HG02884 (cell line): ENCODE measurements around the gene TEK.
"Not testable (repeated sequence)": the region's sequence is repeated elsewhere in the genome, so short reads cannot be mapped to it uniquely, and the experiment has no call there.

Experiments used
- ATAC-seq: cut with Tn5 transposase; IDR thresholded peaks from one replicate; pipeline ENCODE4 v1.9.1; 2021; ENCODE audit warnings: mild to moderate bottlenecking, moderate library complexity; ENCODE audit not compliant: unreplicated experiment

The TEK gene

DNA sequence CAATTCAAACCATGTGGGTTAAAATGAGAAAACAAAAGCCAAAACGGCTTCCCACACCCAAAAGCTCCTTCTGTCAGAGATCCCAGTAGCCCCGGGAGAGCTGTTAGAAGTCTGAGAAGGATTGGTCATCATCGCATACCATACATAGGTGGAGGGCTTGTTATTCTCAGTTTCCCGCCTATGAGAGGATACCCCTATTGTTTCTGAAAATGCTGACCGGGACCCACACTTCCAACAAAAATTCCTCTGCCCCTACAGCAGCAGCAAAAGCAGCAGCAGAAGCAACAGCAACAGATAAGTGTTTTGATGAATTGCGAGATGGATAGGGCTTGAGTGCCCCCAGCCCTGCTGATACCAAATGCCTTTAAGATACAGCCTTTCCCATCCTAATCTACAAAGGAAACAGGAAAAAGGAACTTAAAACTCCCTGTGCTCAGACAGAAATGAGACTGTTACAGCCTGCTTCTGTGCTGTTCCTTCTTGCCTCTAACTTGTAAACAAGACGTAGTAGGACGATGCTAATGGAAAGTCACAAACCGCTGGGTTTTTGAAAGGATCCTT, at the start of gene TEK:
TSS of gene TEK (plus strand) at position 245 of the 561 bp plus-strand sequence. CDS start 366 bp downstream, outside the sequence.
- ATAC-seq: no peak

DNA sequence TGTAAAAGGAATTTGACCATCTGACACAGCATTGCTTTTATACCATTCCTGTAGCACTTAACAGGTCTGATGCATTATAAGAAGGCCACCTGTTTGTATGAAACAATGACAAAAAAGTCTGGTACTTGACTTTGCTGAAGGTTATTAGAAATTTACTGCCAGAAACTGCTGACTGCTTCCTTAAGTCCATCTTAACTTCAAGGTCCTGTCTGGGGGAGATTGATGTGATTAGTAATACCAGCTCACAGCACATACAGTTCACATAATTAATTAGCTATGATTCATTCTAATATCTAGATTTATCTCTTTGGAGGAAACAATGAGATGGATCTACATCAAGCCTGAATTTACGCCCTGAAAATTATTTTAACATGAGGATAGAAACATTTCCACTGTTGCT, 49.6 kb upstream of the TEK start:
- ATAC-seq: no peak

GRCh38 chr9:27059907-27060306, 49.1 kb upstream of the TEK start:
- no peak for ATAC-seq

DNA sequence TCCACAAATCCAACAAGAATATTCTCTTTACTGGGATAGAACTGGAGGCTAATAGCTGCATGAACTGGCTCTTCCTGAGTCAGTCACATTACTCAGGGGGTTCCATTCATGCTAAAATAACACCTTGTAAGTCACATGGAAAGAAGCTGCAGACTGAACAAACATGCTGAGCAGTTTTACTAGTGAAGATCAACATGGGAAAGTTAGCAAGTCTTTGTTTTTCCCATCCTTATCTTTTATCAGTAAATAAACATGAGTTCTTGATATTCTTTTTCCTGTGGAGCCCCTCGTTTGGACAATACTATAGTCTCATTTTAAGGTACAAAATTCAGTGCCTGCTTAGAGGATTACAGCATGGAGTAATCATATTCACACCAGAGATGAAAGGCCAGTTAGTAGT, 43.7 kb upstream of the TEK start:
- no peak for ATAC-seq

DNA sequence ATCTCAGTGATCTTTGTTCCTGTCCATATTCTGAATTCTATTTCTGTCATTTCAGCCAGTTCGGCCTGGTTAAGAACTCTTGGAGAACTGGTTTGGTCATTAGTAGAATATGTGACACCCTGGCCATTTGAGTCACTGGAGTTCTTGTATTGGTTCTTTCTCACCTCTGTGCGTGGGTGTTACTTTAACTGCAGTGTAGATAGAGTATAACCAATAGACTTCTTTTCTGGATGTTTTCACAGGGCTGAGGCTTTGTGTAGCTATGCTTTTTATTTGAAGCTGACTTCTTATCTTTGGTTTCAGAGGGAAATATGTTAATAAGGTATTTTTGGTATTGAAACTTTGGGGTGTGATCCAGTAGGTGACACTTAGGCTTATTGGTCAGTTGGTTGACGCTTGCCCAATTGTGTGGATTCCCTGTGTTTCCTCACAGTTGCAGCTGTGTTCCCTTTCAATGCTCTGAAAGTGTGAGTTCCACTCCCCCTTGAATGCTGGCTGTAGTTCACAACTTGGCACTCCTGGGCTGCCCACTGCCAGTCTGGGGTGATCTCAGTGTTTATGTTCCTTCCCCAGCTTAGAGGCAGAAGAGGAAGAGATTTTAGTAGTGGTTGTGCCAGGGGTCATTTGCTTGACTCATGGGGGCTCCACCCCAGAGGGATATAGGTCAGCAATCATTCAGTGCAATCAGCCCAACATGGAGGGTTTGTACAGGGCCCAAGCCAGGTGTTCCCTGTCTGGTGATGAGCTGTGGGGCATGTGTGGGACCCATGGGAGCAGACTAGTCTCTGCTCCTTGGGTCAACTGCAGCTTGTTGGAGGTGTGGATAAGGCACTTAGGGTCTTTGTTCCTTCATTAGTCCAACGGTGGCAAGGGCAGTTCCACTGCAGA, 34.9 kb upstream of the TEK start:
- no peak for ATAC-seq

- ATAC-seq: no peak
Measured at GRCh38 chr9:27078685-27079084, 30.3 kb upstream of the TEK start.

GRCh38 chr9:27085456-27085855, 23.6 kb upstream of the TEK start:
- ATAC-seq: no peak

DNA sequence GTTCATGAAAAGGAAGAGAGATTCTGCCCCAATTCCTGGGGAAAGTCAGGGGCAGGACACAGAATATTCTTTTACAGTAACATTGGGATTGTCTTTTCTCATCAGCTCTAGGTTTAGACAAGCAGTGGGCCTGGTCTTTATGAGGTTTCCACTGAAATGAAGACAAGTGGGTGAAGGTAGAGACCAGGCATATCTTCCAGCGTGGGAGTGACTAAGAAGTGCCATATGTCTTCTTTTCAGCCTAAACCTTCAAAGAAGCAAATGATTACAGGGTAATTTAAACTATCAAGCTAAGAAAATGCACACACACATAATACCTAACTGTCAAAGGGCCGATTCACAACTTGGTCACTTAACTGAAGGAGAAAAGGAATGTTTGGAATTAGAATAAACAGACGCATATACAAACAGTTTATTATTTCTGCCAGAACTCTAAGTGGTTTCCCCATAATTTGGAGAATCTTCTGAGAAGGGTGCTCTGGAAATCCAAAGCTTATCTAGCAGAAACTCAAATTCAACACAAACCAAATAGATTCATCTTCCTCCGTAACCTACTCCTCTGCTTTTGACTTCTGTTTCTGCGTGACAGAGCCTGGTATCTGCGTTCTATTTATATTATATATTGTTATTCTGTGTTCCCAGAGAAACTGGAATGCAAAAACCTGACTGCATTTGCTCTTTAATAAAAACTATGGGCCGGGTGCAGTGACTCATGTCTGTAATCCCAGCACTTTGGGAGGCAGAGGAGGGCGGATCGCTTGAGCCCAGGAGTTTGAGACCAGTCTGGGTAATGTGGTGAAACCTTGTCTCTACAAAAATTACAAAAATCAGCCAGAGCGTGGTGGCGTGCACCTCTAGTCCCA, 22.0 kb upstream of the TEK start:
- no peak for ATAC-seq

- no peak for ATAC-seq
Measured at GRCh38 chr9:27088981-27089380, 20.0 kb upstream of the TEK start.

GRCh38 chr9:27089706-27090105, 19.3 kb upstream of the TEK start:
- ATAC-seq: no peak

GRCh38 chr9:27090231-27090630, 18.8 kb upstream of the TEK start:
- no peak for ATAC-seq

GRCh38 chr9:27090711-27091110, 18.3 kb upstream of the TEK start:
- no peak for ATAC-seq

DNA sequence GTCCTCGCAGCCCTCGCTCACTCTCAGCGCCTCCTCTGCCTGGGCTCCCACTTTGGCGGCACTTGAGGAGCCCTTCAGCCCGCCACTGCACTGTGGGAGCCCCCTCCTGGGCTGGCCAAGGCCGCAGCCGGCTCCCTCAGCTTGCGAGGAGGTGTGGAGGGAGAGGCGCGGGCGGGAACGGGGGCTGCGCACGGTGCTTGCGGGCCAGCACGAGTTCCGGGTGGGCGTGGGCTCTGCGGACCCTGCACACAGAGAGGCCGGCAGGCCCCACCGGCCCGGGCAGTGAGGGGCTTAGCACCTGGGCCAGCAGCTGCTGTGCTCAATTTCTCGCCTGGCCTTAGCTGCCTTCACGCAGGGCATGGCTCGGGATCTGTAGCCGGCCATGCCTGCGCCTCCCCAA, 16.5 kb upstream of the TEK start:
- ATAC-seq: not testable (repeated sequence)

GRCh38 chr9:27093384-27094067, 15.5 kb upstream of the TEK start:
- ATAC-seq: not testable (repeated sequence)

DNA sequence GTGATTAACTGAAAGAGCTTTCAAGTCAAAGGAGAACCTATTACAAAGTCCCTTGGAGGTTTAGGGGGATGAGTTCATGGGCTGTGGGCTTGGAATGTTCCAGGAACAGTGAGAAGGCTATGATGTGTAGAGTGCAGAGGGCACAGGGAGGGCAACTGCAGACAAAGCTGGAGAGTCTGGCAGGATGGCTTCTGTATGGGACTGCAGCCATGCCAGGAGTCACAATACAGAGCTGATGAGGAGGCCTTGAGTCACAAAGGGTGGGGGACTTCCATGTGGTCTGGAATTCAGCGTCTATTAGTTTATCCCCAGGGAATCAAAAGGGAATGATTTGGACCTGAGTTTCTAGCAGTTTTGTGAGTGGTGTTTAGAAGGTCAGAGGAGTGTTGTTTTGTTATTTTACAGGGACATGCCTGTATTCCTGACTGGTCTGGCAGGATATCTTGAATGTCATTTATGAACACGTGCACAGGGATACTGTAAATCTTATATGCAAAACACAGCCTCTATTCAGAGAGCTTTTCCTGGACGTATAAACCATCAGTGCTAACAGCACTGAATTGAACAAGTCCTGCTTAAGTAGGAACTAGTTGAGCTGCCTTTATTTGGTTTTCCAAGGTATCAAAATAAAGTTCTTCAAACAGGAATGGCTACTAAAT, 14.3 kb upstream of the TEK start:
- no peak for ATAC-seq

DNA sequence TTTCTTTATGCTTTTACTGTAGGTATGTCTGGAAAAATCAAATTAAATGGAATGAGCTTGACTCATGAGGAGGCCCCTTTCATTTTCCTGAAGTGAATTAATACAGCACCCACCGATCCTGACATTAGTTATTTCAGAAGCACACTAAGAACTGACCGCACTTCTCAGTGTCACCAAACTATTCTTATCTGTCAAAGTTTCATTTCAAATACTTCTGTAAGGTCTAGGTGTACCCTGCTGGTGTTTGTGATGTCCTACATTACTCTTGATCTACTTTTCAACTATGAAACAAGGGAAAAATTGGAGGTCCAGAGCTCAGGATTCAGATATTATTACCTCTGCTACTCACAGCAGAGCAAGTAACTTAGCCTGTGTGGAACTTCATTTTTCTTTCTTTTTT, 1.8 kb upstream of the TEK start:
- ATAC-seq: no peak

DNA sequence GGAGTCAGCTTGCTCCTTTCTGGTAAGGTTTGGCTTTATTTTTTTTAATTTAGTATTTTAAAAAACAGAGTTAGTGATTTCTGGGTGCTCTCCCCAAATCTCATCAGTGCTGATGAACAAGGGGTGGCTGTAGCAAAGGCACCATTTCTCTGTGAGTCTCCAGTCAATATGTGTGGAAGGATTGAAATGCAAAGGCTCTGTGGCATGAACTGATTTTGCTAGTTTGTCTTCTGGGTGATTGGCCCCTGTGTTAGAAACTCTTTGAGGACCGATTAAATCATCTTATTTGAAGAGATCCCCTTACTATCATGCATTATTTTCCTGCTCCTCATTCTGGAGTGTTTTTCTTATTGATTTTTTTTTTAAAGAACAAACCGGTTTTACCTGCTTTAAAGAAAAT, 596 bp downstream of the TEK start:
- ATAC-seq: no peak

GRCh38 chr9:27110181-27110580, 1.2 kb downstream of the TEK start:
- no peak for ATAC-seq

GRCh38 chr9:27112235-27112634, 3.2 kb downstream of the TEK start:
- ATAC-seq: no peak

DNA sequence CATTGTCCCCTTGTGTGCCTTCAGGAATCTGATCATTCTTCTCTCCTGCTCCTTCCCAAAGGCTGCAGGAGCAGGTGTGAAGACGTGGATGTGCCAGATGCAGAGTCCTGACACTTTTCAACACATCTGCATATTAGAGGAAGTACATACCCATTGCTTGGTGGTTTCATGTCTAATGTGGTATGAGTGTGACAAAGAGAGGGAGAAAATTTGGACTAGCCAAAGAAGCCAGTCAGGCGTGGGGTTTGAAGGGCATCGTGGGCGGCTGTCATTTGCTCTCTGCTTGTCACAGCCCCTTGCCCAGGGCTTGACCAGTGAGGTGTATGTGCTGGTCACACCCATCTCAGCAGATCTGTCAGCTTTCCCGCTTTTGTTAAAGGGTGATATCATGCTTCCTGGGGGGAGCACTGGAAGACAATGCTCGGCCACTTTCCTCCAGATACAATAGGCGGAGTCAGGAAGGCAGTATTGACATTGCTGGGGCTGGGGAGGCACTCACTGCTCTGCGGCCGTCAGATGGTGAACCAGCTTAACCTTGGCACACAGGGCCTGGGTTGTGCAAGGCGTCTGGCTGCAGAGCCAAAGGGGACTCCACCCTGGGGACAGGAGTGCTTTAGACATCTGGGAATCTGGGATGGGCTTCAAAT, 8.6 kb downstream of the TEK start:
- ATAC-seq: no peak
